PC-3 (cell line): ENCODE measurements around the gene LRBA.

Source experiments
- EZH2phosphoT487 ChIP-seq: fragments of 300-600 bp; sonication (generic); IDR thresholded peaks from 2 replicates; pipeline ENCODE4 v1.6.1; 2018; ENCODE audit warnings: mild to moderate bottlenecking, antibody characterized with exemption, low read length, borderline replicate concordance
- TF ChIP-seq, protein P1 (sequence below): fragments of 300-600 bp; sonication (generic); conservative IDR thresholded peaks from 2 replicates; pipeline ENCODE4 v1.5.1; 2017; ENCODE audit warnings: antibody characterized with exemption, low read depth, mild to moderate bottlenecking, low read length

DNA sequence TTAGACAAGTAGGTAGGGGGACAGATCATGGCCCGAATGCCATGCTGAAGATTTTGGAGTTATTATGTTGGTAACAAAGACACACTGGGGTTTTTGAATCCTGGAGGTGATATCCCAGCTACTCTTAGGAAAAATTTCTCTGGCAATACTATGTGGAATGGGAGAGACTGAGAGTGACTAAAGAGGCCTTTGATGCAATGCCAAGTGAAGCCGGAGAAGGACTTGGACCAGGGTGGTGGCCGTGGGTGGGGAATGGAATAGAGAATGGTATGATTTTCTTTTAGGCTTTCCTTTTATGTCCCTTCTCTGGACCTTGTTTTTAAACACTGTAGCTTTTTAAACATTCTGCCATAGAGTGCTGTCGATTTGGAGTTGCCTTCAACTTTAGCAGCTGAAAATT, 795.2 kb downstream of the LRBA start:
- TF ChIP-seq, protein P1, sequence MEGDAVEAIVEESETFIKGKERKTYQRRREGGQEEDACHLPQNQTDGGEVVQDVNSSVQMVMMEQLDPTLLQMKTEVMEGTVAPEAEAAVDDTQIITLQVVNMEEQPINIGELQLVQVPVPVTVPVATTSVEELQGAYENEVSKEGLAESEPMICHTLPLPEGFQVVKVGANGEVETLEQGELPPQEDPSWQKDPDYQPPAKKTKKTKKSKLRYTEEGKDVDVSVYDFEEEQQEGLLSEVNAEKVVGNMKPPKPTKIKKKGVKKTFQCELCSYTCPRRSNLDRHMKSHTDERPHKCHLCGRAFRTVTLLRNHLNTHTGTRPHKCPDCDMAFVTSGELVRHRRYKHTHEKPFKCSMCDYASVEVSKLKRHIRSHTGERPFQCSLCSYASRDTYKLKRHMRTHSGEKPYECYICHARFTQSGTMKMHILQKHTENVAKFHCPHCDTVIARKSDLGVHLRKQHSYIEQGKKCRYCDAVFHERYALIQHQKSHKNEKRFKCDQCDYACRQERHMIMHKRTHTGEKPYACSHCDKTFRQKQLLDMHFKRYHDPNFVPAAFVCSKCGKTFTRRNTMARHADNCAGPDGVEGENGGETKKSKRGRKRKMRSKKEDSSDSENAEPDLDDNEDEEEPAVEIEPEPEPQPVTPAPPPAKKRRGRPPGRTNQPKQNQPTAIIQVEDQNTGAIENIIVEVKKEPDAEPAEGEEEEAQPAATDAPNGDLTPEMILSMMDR: no peak
- no peak for TF ChIP-seq EZH2phosphoT487
